Kidney (tissue), 14 donors: Measurements from ENCODE around the gene TOMM7. TPM values are rescaled to one million over a fixed set of nuclear protein-coding genes. Genes with fewer than 3 reads are reported as not detected.

ENCODE experiments used
- DNase-seq, 5 donors: peaks; one replicate each; pipeline ENCODE4 v3.0.0-alpha.2; 2013 to 2020
- FAIRE-seq: peaks from 2 replicates; lab custom pipeline; 2012; peaks lifted over from hg19 to GRCh38; lab: Jason Lieb, UNC
- H3K27ac ChIP-seq, 2 donors: one replicate each; pipeline ENCODE4 v1.7.0; 2013; ENCODE audit warnings: low read depth in 2 of 2, low read length in 2 of 2, inconsistent platforms in 1 of 2
- H3K27me3 ChIP-seq: one replicate; pipeline ENCODE4 v1.7.1; 2013; ENCODE audit warnings: low read length, inconsistent platforms; ENCODE audit not compliant: control insufficient read depth, insufficient read depth
- H3K36me3 ChIP-seq, 3 donors: one replicate each; pipeline versions ENCODE4 v1.7.0 to v1.7.1; 2013; ENCODE audit warnings: low read length in 3 of 3, control low read depth in 1 of 3, inconsistent platforms in 1 of 3; ENCODE audit not compliant: insufficient read depth in 3 of 3, control insufficient read depth in 2 of 3
- H3K4me1 ChIP-seq, 3 donors: one replicate each; pipeline versions ENCODE4 v1.7.0 to v1.7.1; 2013; ENCODE audit warnings: low read length in 3 of 3, inconsistent platforms in 1 of 3, low read depth in 1 of 3; ENCODE audit not compliant: control insufficient read depth in 2 of 3, insufficient read depth in 2 of 3
- H3K4me3 ChIP-seq, 3 donors: one replicate each; pipeline versions ENCODE4 v1.7.0 to v1.8.1; 2013; ENCODE audit warnings: low read length in 3 of 3, control low read depth in 1 of 3, inconsistent platforms in 1 of 3
- H3K9ac ChIP-seq, 3 donors: one replicate each; pipeline versions ENCODE4 v1.7.0 to v1.7.1; 2013; ENCODE audit warnings: low read length in 3 of 3, control low read depth in 1 of 3, inconsistent platforms in 1 of 3
- H3K9me3 ChIP-seq, 3 donors: one replicate each; pipeline versions ENCODE4 v1.7.0 to v1.7.1; 2013; ENCODE audit warnings: low read length in 3 of 3, control low read depth in 1 of 3, inconsistent platforms in 1 of 3; ENCODE audit not compliant: control insufficient read depth in 2 of 3, insufficient read depth in 1 of 3
- intact Hi-C: fragments of 100-400 bp; cut with DNase I; formaldehyde crosslinking; loops from one replicate; pipeline ENCODE4 v1.11.1; 2022
- polyA plus RNA-seq: library from polyadenylated mRNA; stranded (reverse); fragments of 350-450 nt; fragmentation: Illumina TruSeq; extraction: RNeasy Lipid Tissue Mini Kit (QIAGEN cat#74804); gene quantifications from one replicate; pipeline ENCODE4 v1.2.3, GENCODE V29; 2014; ENCODE audit warnings: low read depth, low replicate concordance; ENCODE audit not compliant: insufficient read depth
- total RNA-seq: library from RNA; stranded (reverse); fragmentation: NEBNext Ultra II Directional; extraction: Animal tissue kit (Norgen Biotek cat#: 25700); gene quantifications from one replicate; pipeline ENCODE4 v1.2.1, GENCODE V29; 2021
- TF ChIP-seq, protein P1 (sequence below): IDR thresholded peaks from 3 replicates; pipeline ENCODE4 v1.5.1; 2012; ENCODE audit warnings: mild to moderate bottlenecking, moderate library complexity, borderline replicate concordance; ENCODE audit not compliant: insufficient read depth; ENCODE audit errors: extremely low read depth
- donor health status: control.
- donor health status: control.
- donor health status: control.
- donor health status: control.
- donor health status: control.
- donor health status: DM: yes; HTN: yes; CAD: no.
- donor health status: Normal renal cell carcinoma (clear cell type).

TOMM7 gene
- total and polyA plus RNA-seq, 2 donors from 2014 or later: 253 to 1,227 TPM

DNA sequence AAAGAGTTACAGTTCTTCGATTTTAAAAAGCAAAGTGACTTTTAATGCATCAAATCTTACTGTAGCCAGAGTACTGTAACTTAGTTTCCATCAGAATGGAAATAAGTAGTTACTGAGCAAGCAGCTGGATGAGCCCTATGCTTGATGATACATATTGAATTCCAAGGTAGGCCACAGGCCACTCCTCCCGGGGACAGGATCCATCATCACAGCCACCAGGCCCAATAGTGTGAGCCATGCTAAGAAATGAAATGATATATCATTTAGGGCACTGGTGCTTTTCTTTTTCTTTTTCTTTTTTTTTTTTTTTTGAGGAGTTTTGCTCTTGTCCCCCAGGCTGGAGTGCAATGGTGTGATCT is 42.9 kb upstream of the TOMM7 start:
- Histone ChIP-seq H3K27me3 (no peaks in the 10 kb centered on the region), H3K4me1 (peaks cover 0 to 4% (median 0%) of the 10 kb centered on the region in 3 donors), H3K9me3 (no peaks in the 10 kb centered on the region), H3K36me3 (no peaks in the 10 kb centered on the region), H3K9ac (no peak overlapping the region), H3K27ac (no peak overlapping the region), H3K4me3 (no peak overlapping the region)
- TF ChIP-seq, protein P1, sequence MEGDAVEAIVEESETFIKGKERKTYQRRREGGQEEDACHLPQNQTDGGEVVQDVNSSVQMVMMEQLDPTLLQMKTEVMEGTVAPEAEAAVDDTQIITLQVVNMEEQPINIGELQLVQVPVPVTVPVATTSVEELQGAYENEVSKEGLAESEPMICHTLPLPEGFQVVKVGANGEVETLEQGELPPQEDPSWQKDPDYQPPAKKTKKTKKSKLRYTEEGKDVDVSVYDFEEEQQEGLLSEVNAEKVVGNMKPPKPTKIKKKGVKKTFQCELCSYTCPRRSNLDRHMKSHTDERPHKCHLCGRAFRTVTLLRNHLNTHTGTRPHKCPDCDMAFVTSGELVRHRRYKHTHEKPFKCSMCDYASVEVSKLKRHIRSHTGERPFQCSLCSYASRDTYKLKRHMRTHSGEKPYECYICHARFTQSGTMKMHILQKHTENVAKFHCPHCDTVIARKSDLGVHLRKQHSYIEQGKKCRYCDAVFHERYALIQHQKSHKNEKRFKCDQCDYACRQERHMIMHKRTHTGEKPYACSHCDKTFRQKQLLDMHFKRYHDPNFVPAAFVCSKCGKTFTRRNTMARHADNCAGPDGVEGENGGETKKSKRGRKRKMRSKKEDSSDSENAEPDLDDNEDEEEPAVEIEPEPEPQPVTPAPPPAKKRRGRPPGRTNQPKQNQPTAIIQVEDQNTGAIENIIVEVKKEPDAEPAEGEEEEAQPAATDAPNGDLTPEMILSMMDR: no peak
- DNase-seq: no peak
- no peak for FAIRE-seq
- intact Hi-C loops: no loop called here

DNA sequence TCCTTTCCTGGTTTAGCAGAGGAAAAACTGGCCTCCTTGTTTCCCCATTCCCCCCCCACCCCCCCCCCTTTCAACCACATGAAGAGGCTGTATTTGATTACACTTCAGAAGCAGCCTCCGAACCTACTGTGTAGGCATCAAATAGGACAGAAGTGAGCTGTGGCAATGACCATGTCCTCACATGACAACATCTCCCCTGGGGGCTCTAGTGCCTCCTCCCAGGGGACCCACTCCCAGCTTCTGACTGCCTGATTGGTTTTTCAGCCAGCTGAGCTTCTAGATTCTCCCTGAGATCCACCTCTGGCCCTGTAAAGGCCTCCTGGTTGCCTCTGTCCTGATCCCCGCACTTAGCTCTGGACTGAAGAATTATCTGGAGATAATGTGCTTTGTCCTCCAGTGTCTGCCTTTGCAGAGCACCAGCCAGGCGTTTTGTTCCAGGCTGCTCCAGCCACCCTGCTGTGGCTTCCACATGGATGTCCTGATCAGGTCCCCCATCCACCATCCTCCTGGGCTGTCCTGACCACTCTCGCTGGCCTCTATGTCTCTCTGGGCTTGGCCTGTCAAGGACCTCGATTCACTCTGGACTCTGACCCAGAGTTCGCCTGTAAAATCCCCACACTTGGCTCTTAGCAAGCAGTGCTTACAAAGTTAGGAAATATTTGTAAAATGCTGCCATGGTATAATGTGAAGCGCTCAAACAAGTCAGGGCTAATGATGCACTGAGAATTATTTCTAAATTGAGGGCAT is 42.4 kb upstream of the TOMM7 start:
- H3K27me3 ChIP-seq: no peaks in the 10 kb centered on the region
- peaks cover 0 to 4% (median 0%) of the 10 kb centered on the region in 3 donors for H3K4me1 ChIP-seq
- no peak overlapping the region for H3K9ac ChIP-seq
- H3K27ac ChIP-seq: no peak overlapping the region
- H3K36me3 ChIP-seq: no peaks in the 10 kb centered on the region
- intact Hi-C loops: no loop called here
- H3K4me3 ChIP-seq: no peak overlapping the region
- TF ChIP-seq, protein P1: no peak
- H3K9me3 ChIP-seq: no peaks in the 10 kb centered on the region
- FAIRE-seq (no peak), DNase-seq (no peak)

DNA sequence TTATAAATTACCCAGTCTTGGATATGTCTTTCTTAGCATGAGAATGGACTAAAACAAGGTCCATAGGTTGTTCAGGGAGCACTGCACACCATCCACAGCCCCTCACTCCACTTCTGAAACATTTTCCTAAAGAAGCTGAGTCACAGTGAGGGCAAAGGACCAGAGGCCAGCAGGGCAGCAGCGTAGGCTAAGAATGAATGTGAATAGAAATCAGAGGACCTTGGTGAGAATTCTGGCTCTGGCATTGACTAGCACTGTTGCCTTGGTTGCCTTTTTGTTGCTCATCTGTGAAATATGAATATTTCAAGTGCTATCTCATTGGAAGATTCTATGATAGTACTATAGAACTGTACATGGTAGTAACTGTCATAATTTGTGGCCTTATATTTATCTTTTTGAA is 41.7 kb upstream of the TOMM7 start:
- no peaks in the 10 kb centered on the region for H3K9me3 ChIP-seq
- H3K27ac ChIP-seq: no peak overlapping the region
- FAIRE-seq: no peak
- no peak overlapping the region for H3K9ac ChIP-seq
- H3K27me3 ChIP-seq: no peaks in the 10 kb centered on the region
- DNase-seq: no peak
- H3K4me3 ChIP-seq: no peak overlapping the region
- peaks cover 0 to 4% (median 0%) of the 10 kb centered on the region in 3 donors for H3K4me1 ChIP-seq
- no peaks in the 10 kb centered on the region for H3K36me3 ChIP-seq
- TF ChIP-seq, protein P1: no peak
- intact Hi-C loops: no loop called here
